Stimulated activated CD4-positive, alpha-beta T cell treated with anti-CD3 and anti-CD28 coated beads, Interleukin-4, amount 100 ng/mL, for 48 hours (primary cell): ENCODE data around the gene USF2.
"Not testable (repeated sequence)": the region's sequence is repeated elsewhere in the genome, so short reads cannot be mapped to it uniquely, and the experiment has no call there.

Source experiments
- DNase-seq, 2 donors: peaks; one replicate each; pipeline ENCODE4 v3.0.0-alpha.2; 2020; ENCODE audit warnings: low read depth in 2 of 2

The USF2 gene

GRCh38 chr19:35268536-35269437, at the start of gene USF2:
Gene USF2 (plus strand): TSS chr19:35268962. CDS start chr19:35269102, 140 bp downstream.
- peak; percentile 47 to 61 for DNase-seq

GRCh38 chr19:35219008-35219407, 49.8 kb upstream of the USF2 start:
- DNase-seq, result no peak

- DNase-seq, result no peak
Observed at GRCh38 chr19:35220315-35220921, 48.3 kb upstream of the USF2 start.

GRCh38 chr19:35220973-35221590, 47.7 kb upstream of the USF2 start:
- DNase-seq, result not testable (repeated sequence)

- no peak for DNase-seq
Observed at GRCh38 chr19:35222373-35223015, 46.3 kb upstream of the USF2 start.

- no peak for DNase-seq
Observed at GRCh38 chr19:35223084-35223790, 45.5 kb upstream of the USF2 start.

DNA sequence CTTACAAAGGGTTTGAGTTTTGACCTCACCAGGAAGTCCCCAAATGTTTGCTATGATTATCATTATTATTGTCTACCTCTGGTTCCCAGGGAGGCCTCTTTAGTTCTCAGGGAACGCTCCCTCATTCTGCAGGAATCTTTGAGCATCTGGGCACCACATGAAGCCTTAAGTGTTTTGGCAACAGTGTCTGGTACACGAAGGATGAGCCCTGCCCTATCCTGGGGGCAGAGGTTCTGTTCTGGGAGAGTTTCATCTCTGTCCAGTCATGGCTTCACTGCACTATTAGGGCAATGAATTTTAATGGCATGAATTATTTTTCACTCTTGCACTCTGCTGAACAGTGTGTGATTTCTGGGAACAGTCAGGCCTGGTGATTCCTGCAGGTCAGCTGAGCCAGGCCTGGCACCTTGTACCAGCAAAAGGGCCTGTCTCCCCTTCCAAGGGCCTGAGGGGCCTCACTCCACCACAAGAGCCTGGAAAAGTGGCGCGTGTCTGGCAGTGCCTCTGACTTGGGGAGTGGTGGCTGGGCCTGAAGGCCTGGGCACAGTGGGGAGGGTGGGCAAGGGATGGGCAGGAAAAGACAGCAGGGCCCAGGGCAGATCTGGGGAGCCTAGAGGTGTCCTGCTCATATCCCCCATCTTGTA, 44.8 kb upstream of the USF2 start:
- DNase-seq, result no peak

DNA sequence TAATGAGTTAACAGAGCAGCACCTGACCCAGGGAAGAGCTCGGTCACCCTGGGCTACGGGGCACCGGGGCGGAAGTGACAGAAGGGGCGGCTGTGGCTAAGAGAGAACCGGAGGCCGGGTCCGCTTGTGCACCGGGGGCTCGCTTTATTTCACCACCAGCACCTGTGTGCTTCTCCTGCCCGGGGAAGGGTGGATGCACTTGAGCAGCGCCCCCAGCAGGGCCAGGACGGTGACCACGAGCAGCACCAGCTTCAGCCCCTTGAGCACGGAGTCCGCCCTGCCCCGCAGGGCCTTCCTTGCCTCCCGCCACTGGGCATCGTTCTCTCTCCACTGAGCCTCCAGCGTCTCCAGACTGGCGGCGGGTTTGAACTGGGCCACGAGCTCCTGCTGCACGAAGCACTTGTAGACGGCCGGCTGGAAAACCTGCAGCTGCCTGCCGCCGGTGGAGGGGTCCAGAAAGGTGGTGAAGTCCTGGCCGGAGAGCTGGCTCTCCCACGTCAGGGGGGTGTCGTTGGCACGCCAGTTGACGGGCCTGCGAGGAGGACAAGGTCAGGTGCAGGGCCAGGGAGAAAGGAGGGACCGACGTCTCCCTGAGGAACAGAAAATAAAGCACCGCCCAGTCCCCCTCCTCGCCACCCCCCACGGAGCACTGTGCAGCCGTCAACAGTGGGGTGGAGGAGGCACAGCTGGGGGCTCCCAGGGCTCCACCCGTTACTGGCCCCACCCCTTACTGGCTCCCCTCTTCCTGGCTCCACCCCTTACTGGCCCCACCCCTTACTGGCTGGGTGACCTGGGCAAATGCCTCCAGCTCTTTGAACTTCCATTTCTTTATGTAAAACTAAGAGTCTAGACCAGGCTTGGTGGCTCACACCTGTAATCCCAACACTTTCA, 43.8 kb upstream of the USF2 start:
- no peak for DNase-seq

DNA sequence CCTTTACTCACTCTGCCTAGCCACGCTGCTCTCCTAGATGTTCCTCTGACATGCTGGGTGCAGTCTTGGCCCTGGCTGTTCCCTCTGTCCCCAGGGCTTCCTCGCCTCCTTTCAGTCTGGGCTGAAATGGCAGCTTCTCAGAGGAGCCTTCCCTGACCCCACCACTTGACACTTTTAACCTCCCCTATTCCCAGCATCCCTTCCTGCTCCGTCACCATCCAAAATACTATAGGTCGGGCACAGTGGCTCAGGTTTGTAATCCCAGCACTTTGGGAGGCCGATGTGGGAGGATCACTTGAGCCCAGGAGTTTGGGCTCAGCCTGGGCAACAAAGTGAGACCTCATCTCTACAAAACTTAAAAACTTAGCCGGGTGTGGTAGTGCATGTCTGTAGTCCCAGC, 42.8 kb upstream of the USF2 start:
- DNase-seq, result no peak

GRCh38 chr19:35226748-35227147, 42.0 kb upstream of the USF2 start:
- DNase-seq, result no peak

- DNase-seq, result no peak
Observed at GRCh38 chr19:35228177-35228930, 40.4 kb upstream of the USF2 start, which contains the start of gene FAM187B. Gene FAM187B (minus strand): TSS chr19:35228739. CDS start chr19:35228680, 59 bp downstream.

DNA sequence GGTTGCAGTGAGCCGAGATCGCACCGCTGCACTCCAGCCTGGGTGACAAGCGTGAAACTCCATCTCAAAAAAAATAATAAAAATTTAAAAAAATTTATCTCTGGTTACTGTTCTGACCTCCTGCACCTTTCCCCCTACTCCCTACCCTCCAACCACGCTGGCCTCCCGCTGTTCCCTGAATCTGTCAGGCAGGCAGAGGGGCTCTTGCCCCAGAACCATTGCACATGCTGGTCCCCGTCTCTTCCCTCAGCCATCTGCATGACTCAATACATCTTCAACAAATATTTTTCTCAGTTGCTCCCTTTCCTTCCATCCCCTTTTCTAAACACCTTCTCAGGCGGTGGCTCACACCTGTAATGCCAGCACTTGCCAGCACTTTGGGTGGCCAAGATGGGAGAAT, 39.2 kb upstream of the USF2 start:
- no peak for DNase-seq

- no peak for DNase-seq
Observed at GRCh38 chr19:35231956-35232645, 36.7 kb upstream of the USF2 start.

- DNase-seq, result no peak
Observed at GRCh38 chr19:35232912-35233311, 35.9 kb upstream of the USF2 start.

DNA sequence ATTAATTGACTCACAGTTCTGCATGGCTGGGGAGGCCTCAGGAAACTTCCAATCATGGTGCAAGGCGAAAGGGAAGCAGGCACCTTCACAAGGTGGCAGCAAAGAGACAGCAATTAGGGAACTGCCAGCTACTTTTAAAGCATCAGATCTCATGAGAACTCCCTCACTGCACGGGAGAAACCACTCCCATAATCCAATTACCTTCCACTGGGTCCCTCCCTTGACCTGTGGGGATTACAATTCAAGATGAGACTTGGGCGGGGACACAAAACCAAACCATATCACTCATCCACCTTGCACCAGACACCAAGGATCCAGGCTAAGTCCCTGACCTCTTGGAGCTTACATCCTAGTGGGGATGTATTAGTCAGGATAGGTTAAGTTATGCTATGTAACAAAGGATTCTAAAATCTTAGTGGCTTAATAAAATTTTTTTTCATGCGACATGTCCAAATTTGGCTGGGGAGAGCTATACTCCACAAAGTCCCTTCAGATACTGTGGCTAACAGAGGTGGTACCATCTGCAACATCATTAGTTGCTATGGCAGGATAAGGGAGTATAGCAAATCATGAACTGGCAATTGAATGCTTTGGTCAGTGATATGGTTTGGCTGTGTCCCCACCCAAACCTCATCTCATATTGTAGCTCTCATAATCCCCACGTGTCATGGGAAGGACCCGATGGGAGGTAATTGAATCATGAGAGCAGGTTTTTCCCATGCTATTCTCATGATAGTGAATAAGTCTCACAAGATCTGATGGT, 31.9 kb upstream of the USF2 start:
- no peak for DNase-seq

- DNase-seq, result not testable (repeated sequence)
Observed at GRCh38 chr19:35239597-35239996, 29.2 kb upstream of the USF2 start.

GRCh38 chr19:35240327-35240726, 28.4 kb upstream of the USF2 start:
- DNase-seq, result no peak

DNA sequence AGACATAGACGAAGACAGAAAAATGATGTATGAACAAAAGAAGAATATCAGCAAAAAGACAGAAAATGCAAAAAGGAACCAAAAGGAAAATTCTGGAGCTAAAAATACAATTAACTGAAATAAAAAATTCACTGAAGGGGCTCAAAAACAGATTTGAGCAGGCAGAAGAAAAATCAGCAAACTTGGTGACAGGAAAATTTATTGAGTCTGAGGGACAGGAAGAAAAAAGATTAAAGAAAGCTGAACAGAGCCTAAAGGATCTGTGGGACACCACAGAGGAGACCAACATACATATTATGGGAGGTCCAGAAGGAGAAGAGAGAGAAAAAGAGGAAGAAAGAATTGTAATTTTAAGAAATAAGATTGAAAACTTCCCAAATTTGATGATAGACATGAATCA, 27.3 kb upstream of the USF2 start:
- DNase-seq, result no peak
